H9 (cell line): ENCODE measurements around the gene FAT3. TPM values are rescaled to one million over a fixed set of nuclear protein-coding genes. Genes with fewer than 3 reads are reported as not detected.

Experiments used
- DNase-seq: peaks from one replicate; pipeline ENCODE4 v3.0.0-alpha.2; 2017
- H2AFZ ChIP-seq: one replicate; pipeline ENCODE4 v1.6.1; 2013; ENCODE audit warnings: mild to moderate bottlenecking, low read length, control low read depth, moderate library complexity
- H2AK5ac ChIP-seq: 2 replicates; pipeline ENCODE4 v1.6.1; 2013; ENCODE audit warnings: low read length, control low read depth, mixed read lengths; ENCODE audit not compliant: insufficient read length
- H2BK120ac ChIP-seq: one replicate; pipeline ENCODE4 v1.6.1; 2013; ENCODE audit warnings: low read depth, mild to moderate bottlenecking, low read length, control low read depth, inconsistent platforms; ENCODE audit not compliant: poor library complexity, severe bottlenecking
- H2BK12ac ChIP-seq: 2 replicates; pipeline ENCODE4 v1.6.1; 2013; ENCODE audit warnings: low read length, control low read depth, mixed read lengths, low read depth; ENCODE audit not compliant: insufficient read length
- H2BK15ac ChIP-seq: 2 replicates; pipeline ENCODE4 v1.6.1; 2013; ENCODE audit warnings: low read depth, low read length, control low read depth
- H2BK20ac ChIP-seq: one replicate; pipeline ENCODE4 v1.6.1; 2013; ENCODE audit warnings: low read depth, mild to moderate bottlenecking, low read length, control low read depth, inconsistent platforms; ENCODE audit not compliant: poor library complexity, severe bottlenecking
- H2BK5ac ChIP-seq: 2 replicates; pipeline ENCODE4 v1.6.1; 2013; ENCODE audit warnings: low read length, control low read depth, mixed read lengths; ENCODE audit not compliant: insufficient read length
- H3K14ac ChIP-seq: 2 replicates; pipeline ENCODE4 v1.6.1; 2013; ENCODE audit warnings: low read length, control low read depth; ENCODE audit not compliant: insufficient read depth
- H3K18ac ChIP-seq: 2 replicates; pipeline ENCODE4 v1.6.1; 2013; ENCODE audit warnings: low read depth, mild to moderate bottlenecking, mixed read lengths, low read length, control low read depth; ENCODE audit not compliant: insufficient read length
- H3K23ac ChIP-seq: 2 replicates; pipeline ENCODE4 v1.6.1; 2013; ENCODE audit warnings: low read length, control low read depth, mixed read lengths, low read depth; ENCODE audit not compliant: insufficient read length
- H3K23me2 ChIP-seq: 2 replicates; pipeline ENCODE4 v1.6.1; 2013; ENCODE audit warnings: low read depth, mild to moderate bottlenecking, mixed read lengths, low read length, control low read depth; ENCODE audit not compliant: insufficient read length, poor library complexity, severe bottlenecking
- H3K27ac ChIP-seq: 2 replicates; pipeline ENCODE4 v1.5.1; 2013; ENCODE audit warnings: low read length, control low read depth, mixed read lengths, low read depth; ENCODE audit not compliant: insufficient read length
- H3K27me3 ChIP-seq: 2 replicates; pipeline ENCODE4 v1.6.1; 2013; ENCODE audit warnings: low read length, control low read depth, inconsistent platforms; ENCODE audit not compliant: insufficient read depth
- H3K4ac ChIP-seq: 2 replicates; pipeline ENCODE4 v1.6.1; 2013; ENCODE audit warnings: low read depth, mild to moderate bottlenecking, control low read depth, inconsistent platforms, low read length, moderate library complexity
- H3K4me1 ChIP-seq: 2 replicates; pipeline ENCODE4 v1.6.1; 2013; ENCODE audit warnings: low read length, control low read depth, inconsistent platforms; ENCODE audit not compliant: insufficient read depth
- H3K4me2 ChIP-seq: 2 replicates; pipeline ENCODE4 v1.6.1; 2013; ENCODE audit warnings: low read length, control low read depth, mixed read lengths; ENCODE audit not compliant: insufficient read length, insufficient read depth
- H3K56ac ChIP-seq: 2 replicates; pipeline ENCODE4 v1.6.1; 2013; ENCODE audit warnings: low read depth, mild to moderate bottlenecking, mixed read lengths, low read length, control low read depth; ENCODE audit not compliant: insufficient read length
- H3K79me1 ChIP-seq: 2 replicates; pipeline ENCODE4 v1.6.1; 2013; ENCODE audit warnings: low read depth, mild to moderate bottlenecking, moderate library complexity, low read length, control low read depth, inconsistent platforms; ENCODE audit not compliant: insufficient read depth, poor library complexity, severe bottlenecking
- H3K79me2 ChIP-seq: 2 replicates; pipeline ENCODE4 v1.6.1; 2013; ENCODE audit warnings: low read length, control low read depth, inconsistent platforms; ENCODE audit not compliant: insufficient read depth
- H3K9ac ChIP-seq: 2 replicates; pipeline ENCODE4 v1.6.1; 2013; ENCODE audit warnings: low read length, control low read depth, mixed read lengths; ENCODE audit not compliant: insufficient read length; ENCODE audit errors: extremely low read depth
- H3K9me3 ChIP-seq: one replicate; pipeline ENCODE4 v1.6.1; 2013; ENCODE audit warnings: low read depth, low read length, inconsistent platforms; ENCODE audit not compliant: control insufficient read depth
- H3T11ph ChIP-seq: one replicate; pipeline ENCODE4 v1.6.1; 2013; ENCODE audit warnings: mild to moderate bottlenecking, low read length, control low read depth, inconsistent platforms
- H4K20me1 ChIP-seq: one replicate; pipeline ENCODE4 v1.6.1; 2013; ENCODE audit not compliant: control insufficient read depth, insufficient read length, insufficient read depth
- H4K5ac ChIP-seq: 2 replicates; pipeline ENCODE4 v1.6.1; 2013; ENCODE audit warnings: low read depth, mild to moderate bottlenecking, mixed read lengths, low read length, control low read depth; ENCODE audit not compliant: insufficient read length
- H4K8ac ChIP-seq: replicated peaks from 2 replicates; pipeline ENCODE4 v1.6.1; 2013; ENCODE audit warnings: low read length, control low read depth, mixed read lengths, low read depth; ENCODE audit not compliant: insufficient read length
- H4K91ac ChIP-seq: 2 replicates; pipeline ENCODE4 v1.6.1; 2013; ENCODE audit warnings: low read depth, mild to moderate bottlenecking, moderate library complexity, mixed read lengths, low read length, control low read depth; ENCODE audit not compliant: insufficient read length
- H3K27ac Mint-ChIP-seq, 3 experiments: 2 replicates in 2 of 3; 3 replicates in 1 of 3; pipeline ENCODE4 v1.8.0; 2020 to 2021; ENCODE audit warnings: mixed read lengths in 3 of 3, mild to moderate bottlenecking in 1 of 3, moderate library complexity in 1 of 3
- H3K27me3 Mint-ChIP-seq: 2 replicates; pipeline ENCODE4 v1.8.0; 2021; ENCODE audit warnings: low read depth, mild to moderate bottlenecking, moderate library complexity, mixed read lengths
- H3K36me3 Mint-ChIP-seq, 3 experiments: 2 replicates in 2 of 3; 3 replicates in 1 of 3; pipeline ENCODE4 v1.8.0; 2020 to 2021; ENCODE audit warnings: low read depth in 3 of 3, mixed read lengths in 3 of 3; ENCODE audit not compliant: insufficient read depth in 1 of 3
- H3K4me1 Mint-ChIP-seq, 2 experiments: 2 replicates each; pipeline ENCODE4 v1.8.0; 2020; ENCODE audit warnings: mixed read lengths in 2 of 2
- H3K4me3 Mint-ChIP-seq, 2 experiments: 2 replicates in 1 of 2; 3 replicates in 1 of 2; pipeline ENCODE4 v1.8.0; 2020 to 2021; ENCODE audit warnings: mild to moderate bottlenecking in 2 of 2, mixed read lengths in 2 of 2, moderate library complexity in 1 of 2
- H3K9me3 Mint-ChIP-seq, 2 experiments: 2 replicates in 1 of 2; 3 replicates in 1 of 2; pipeline ENCODE4 v1.8.0; 2020; ENCODE audit warnings: mild to moderate bottlenecking in 2 of 2, mixed read lengths in 2 of 2, moderate library complexity in 1 of 2
- WGBS: extraction: QIAGEN DNeasy Blood & Tissue Kit; methylation state at CpG from one replicate; pipeline ENCODE4 v1.1.7; 2013; ENCODE audit warnings: missing lambda C conversion rate, low lambda C conversion rate, mixed read lengths; ENCODE audit not compliant: insufficient read length; ENCODE audit errors: extremely low coverage; 5-methylcytosine and 5-hydroxymethylcytosine counted together
- total RNA-seq: library from RNA; stranded (reverse); gene quantifications from 2 replicates; pipeline ENCODE4 v1.2.1, GENCODE V29; 2021
- TF ChIP-seq, protein P1 (sequence below): fragments of 200-600 bp; sonication (generic); conservative IDR thresholded peaks from 3 replicates; pipeline ENCODE4 v1.8.0; 2021; ENCODE audit warnings: antibody characterized with exemption, mild to moderate bottlenecking

Gene FAT3
- total RNA-seq, 1 experiment from 2014 or later: 19.1 TPM

DNA sequence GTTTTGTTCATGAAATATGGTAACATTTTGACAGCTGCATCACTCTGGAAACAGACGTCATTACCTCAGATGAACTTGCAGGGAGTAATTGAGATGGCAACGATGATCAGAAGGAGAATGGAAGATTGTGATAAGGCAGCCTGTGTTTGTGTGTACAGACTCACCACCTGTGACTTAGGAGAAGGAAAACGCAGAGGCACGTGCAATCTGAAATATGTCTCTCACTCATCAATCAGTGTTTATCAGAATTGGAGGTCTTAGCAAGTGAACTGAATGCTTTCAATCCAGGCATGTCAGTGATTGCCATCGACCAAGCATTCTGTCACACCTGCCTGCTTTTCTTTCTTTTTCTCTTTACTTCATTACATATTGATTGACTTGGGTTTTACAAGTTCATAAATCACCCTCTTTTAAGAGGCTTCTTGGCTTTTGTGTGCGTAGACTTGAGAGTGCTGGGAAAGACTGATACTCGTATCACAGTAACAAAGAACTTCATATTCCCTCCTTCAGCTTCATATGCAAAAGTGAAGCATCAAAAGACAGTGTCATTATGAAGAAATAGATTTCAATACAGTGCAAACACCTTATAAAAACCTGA is 24.6 kb downstream of the FAT3 start:
- Histone ChIP-seq H4K5ac (no peak overlapping the region), H4K91ac (no peak overlapping the region), H2BK5ac (no peak overlapping the region), H3K18ac (no peak overlapping the region), H3K56ac (no peak overlapping the region), H3K27me3 (no peaks in the 10 kb centered on the region), H2AK5ac (no peak overlapping the region), H3K79me2 (peaks cover 14% of the 10 kb centered on the region; the same call in 1 of the 2 replicates), H3K27ac (no peak overlapping the region), H3K4me1 (peaks cover 27% of the 10 kb centered on the region), H3K23me2 (no peaks in the 10 kb centered on the region), H2BK15ac (no peak overlapping the region), H3K9ac (no peak overlapping the region), H3K9me3 (no peaks in the 10 kb centered on the region), H3K79me1 (peaks cover 7% of the 10 kb centered on the region), H2BK120ac (no peak overlapping the region), H3K4me2 (no peak overlapping the region), H3K23ac (no peak overlapping the region), H3K14ac (no peak overlapping the region), H4K8ac (no peak overlapping the region), H2AFZ (no peak overlapping the region), H2BK20ac (no peak overlapping the region), H3K4ac (no peak overlapping the region), H3T11ph (no peak overlapping the region), H4K20me1 (no peaks in the 10 kb centered on the region), H2BK12ac (no peak overlapping the region)
- Mint-ChIP-seq H3K27me3 (no peaks in the 10 kb centered on the region), H3K9me3 (peaks cover 3% of the 10 kb centered on the region in 2 experiments; a peak in 2 of 5 replicates), H3K4me3 (no peak overlapping the region), H3K36me3 (peaks cover 0 to 3% (median 3%) of the 10 kb centered on the region in 3 experiments; a peak in 4 of 7 replicates), H3K27ac (no peak overlapping the region), H3K4me1 (peaks cover 18 to 20% of the 10 kb centered on the region in 2 experiments)
- WGBS: no CpG with 5 or more reads among the region's 7 CpGs
- DNase-seq: no peak
- TF ChIP-seq, protein P1, sequence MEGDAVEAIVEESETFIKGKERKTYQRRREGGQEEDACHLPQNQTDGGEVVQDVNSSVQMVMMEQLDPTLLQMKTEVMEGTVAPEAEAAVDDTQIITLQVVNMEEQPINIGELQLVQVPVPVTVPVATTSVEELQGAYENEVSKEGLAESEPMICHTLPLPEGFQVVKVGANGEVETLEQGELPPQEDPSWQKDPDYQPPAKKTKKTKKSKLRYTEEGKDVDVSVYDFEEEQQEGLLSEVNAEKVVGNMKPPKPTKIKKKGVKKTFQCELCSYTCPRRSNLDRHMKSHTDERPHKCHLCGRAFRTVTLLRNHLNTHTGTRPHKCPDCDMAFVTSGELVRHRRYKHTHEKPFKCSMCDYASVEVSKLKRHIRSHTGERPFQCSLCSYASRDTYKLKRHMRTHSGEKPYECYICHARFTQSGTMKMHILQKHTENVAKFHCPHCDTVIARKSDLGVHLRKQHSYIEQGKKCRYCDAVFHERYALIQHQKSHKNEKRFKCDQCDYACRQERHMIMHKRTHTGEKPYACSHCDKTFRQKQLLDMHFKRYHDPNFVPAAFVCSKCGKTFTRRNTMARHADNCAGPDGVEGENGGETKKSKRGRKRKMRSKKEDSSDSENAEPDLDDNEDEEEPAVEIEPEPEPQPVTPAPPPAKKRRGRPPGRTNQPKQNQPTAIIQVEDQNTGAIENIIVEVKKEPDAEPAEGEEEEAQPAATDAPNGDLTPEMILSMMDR: no peak
